WTC11 (cell line): ENCODE data around the gene CTSA. TPM values are rescaled to one million over a fixed set of nuclear protein-coding genes. Genes with fewer than 3 reads are reported as not detected.
A peak's percentile ranks its signal among the peaks of the same experiment; 100 is the strongest.

ENCODE experiments used
- ATAC-seq: fragments of 200-7000 bp; cut with Tn5 transposase; 2 replicates; pipeline ENCODE4 v1.10.0; 2021; ENCODE audit warnings: mild to moderate bottlenecking, moderate library complexity
- CTCF ChIA-PET: fragments of 300-600 bp; sonication (Branson Sonifier 250); formaldehyde crosslinking; loops from one replicate; lab custom pipeline; 2021; ENCODE audit warnings: antibody characterized with exemption; lab: Charles Lee
- POLR2A ChIA-PET: fragments of 350-600 bp; sonication (Branson Sonifier 250); formaldehyde crosslinking; loops from one replicate; lab custom pipeline; 2021; ENCODE audit warnings: antibody characterized with exemption; lab: Charles Lee
- DNase-seq: peaks from one replicate; pipeline ENCODE4 v3.0.0; 2021; ENCODE audit warnings: low spot score
- H3K27ac Mint-ChIP-seq: 2 replicates; pipeline ENCODE4 v1.8.0; 2021; ENCODE audit warnings: mixed read lengths
- H3K27me3 Mint-ChIP-seq: 2 replicates; pipeline ENCODE4 v1.8.0; 2021; ENCODE audit warnings: low read depth, mild to moderate bottlenecking, moderate library complexity, mixed read lengths
- H3K36me3 Mint-ChIP-seq: 2 replicates; pipeline ENCODE4 v1.8.0; 2021; ENCODE audit warnings: mixed read lengths
- H3K4me1 Mint-ChIP-seq: 2 replicates; pipeline ENCODE4 v1.8.0; 2022; ENCODE audit warnings: mixed read lengths
- H3K4me3 Mint-ChIP-seq: 2 replicates; pipeline ENCODE4 v1.8.0; 2021; ENCODE audit warnings: mild to moderate bottlenecking, moderate library complexity, mixed read lengths
- H3K9me3 Mint-ChIP-seq: 2 replicates; pipeline ENCODE4 v1.8.0; 2021; ENCODE audit warnings: mixed read lengths
- ATF6 ChIP-seq: sonication (generic); formaldehyde crosslinking; IDR thresholded peaks from 2 replicates; pipeline ENCODE4 v1.8.1; 2023; ENCODE audit warnings: mild to moderate bottlenecking, missing genetic modification reagents
- ELF4 ChIP-seq: sonication (generic); formaldehyde crosslinking; IDR thresholded peaks from 2 replicates; pipeline ENCODE4 v1.8.1; 2022; ENCODE audit warnings: low read depth, mild to moderate bottlenecking, moderate library complexity, missing genetic modification reagents
- FOXK1 ChIP-seq: sonication (generic); formaldehyde crosslinking; IDR thresholded peaks from 2 replicates; pipeline ENCODE4 v1.8.0; 2022; ENCODE audit warnings: mild to moderate bottlenecking, moderate library complexity, missing genetic modification reagents
- FOXP1 ChIP-seq: sonication (generic); formaldehyde crosslinking; IDR thresholded peaks from 2 replicates; pipeline ENCODE4 v1.8.0; 2022; ENCODE audit warnings: missing genetic modification reagents, mild to moderate bottlenecking, moderate library complexity, borderline replicate concordance
- GABPB1 ChIP-seq: sonication (generic); formaldehyde crosslinking; IDR thresholded peaks from 2 replicates; pipeline ENCODE4 v1.8.1; 2023; ENCODE audit warnings: mild to moderate bottlenecking, missing genetic modification reagents
- IRF2 ChIP-seq: sonication (generic); formaldehyde crosslinking; IDR thresholded peaks from 2 replicates; pipeline ENCODE4 v1.8.0; 2022; ENCODE audit warnings: low read depth, missing genetic modification reagents, borderline replicate concordance
- KAT7 ChIP-seq: sonication (generic); formaldehyde crosslinking; IDR thresholded peaks from 2 replicates; pipeline ENCODE4 v1.8.1; 2023; ENCODE audit warnings: missing genetic modification reagents, mild to moderate bottlenecking, borderline replicate concordance
- NR3C1 ChIP-seq: sonication (generic); formaldehyde crosslinking; conservative IDR thresholded peaks from 2 replicates; pipeline ENCODE4 v1.8.1; 2023; ENCODE audit warnings: low read depth, mild to moderate bottlenecking, missing genetic modification reagents
- RELA ChIP-seq: sonication (generic); formaldehyde crosslinking; IDR thresholded peaks from 2 replicates; pipeline ENCODE4 v1.8.1; 2022; ENCODE audit warnings: missing genetic modification reagents, mild to moderate bottlenecking, borderline replicate concordance
- USF1 ChIP-seq: sonication (generic); formaldehyde crosslinking; IDR thresholded peaks from 2 replicates; pipeline ENCODE4 v1.8.0; 2022; ENCODE audit warnings: mild to moderate bottlenecking, missing genetic modification reagents
- ZNF232 ChIP-seq: sonication (generic); formaldehyde crosslinking; IDR thresholded peaks from 2 replicates; pipeline ENCODE4 v1.8.0; 2022; ENCODE audit warnings: mild to moderate bottlenecking, missing genetic modification reagents
- ZNF317 ChIP-seq: sonication (generic); formaldehyde crosslinking; IDR thresholded peaks from 2 replicates; pipeline ENCODE4 v1.8.1; 2023; ENCODE audit warnings: low read depth, mild to moderate bottlenecking, moderate library complexity, missing genetic modification reagents, borderline replicate concordance
- ZNF416 ChIP-seq: fragments of 250-450 bp; sonication (Bioruptor Pico); IDR thresholded peaks from 2 replicates; pipeline ENCODE4 v1.9.0; 2021; ENCODE audit warnings: mild to moderate bottlenecking, inconsistent platforms
- ZNF671 ChIP-seq: fragments of 250-450 bp; sonication (Bioruptor Pico); IDR thresholded peaks from 2 replicates; pipeline ENCODE4 v1.8.0; 2021; ENCODE audit warnings: mild to moderate bottlenecking
- total RNA-seq: library from RNA; stranded (reverse); gene quantifications from 3 replicates; pipeline ENCODE4 v1.2.3, GENCODE V29; 2021
- TF ChIP-seq, protein P1 (sequence below): fragments of 250-450 bp; sonication (Bioruptor Pico); IDR thresholded peaks from 2 replicates; pipeline ENCODE4 v1.9.0; 2021; ENCODE audit warnings: moderate library complexity, mild to moderate bottlenecking, inconsistent platforms, borderline replicate concordance
- TF ChIP-seq, protein P2 (sequence below): fragments of 250-450 bp; sonication (Bioruptor Pico); IDR thresholded peaks from 2 replicates; pipeline ENCODE4 v1.9.0; 2021; ENCODE audit warnings: mild to moderate bottlenecking
- TF ChIP-seq, protein P3 (sequence below): sonication (generic); formaldehyde crosslinking; IDR thresholded peaks from 2 replicates; pipeline ENCODE4 v1.8.0; 2022; ENCODE audit warnings: mild to moderate bottlenecking, missing genetic modification reagents
- TF ChIP-seq, protein P4 (sequence below): sonication (generic); formaldehyde crosslinking; IDR thresholded peaks from 2 replicates; pipeline ENCODE4 v1.8.1; 2023; ENCODE audit warnings: mild to moderate bottlenecking, moderate library complexity, missing genetic modification reagents

Gene CTSA
- total RNA-seq, 1 experiment from 2014 or later: 48.3 TPM

DNA sequence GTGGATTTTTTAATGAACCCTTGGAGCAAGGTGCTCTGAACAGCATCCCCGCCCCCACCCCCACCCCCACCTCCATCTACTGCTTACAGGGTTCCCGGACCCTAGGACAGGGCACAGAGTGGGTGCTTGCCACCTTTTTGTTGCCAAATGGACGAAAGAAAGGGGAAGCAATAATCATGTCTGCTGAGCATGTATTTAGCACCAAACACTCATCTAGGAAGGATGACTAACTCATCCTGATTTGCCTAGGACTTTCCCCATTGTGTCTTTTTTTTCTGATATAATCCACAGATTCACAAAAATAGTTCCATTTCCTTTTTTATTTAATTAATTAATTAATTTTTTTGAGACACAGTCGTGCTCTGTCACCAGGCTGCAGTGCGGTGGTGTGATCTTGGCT lies 22.0 kb downstream of the CTSA start:
- CTCF ChIA-PET: no interaction called here
- DNase-seq: no peak
- Mint-ChIP-seq H3K9me3 (no peaks in the 10 kb centered on the region), H3K27ac (no peak overlapping the region), H3K4me3 (peak overlapping the region; percentile 25; the same call in 1 of the 2 replicates), H3K36me3 (peaks cover 14% of the 10 kb centered on the region), H3K4me1 (peaks cover 14% of the 10 kb centered on the region), H3K27me3 (0 out of 2 replicates have a peak, but pooled peaks cover 3% of the 10 kb centered on the region)
- no peak for TF ChIP-seq ELF4 (CRISPR knock-in tag)
- TF ChIP-seq, protein P1, sequence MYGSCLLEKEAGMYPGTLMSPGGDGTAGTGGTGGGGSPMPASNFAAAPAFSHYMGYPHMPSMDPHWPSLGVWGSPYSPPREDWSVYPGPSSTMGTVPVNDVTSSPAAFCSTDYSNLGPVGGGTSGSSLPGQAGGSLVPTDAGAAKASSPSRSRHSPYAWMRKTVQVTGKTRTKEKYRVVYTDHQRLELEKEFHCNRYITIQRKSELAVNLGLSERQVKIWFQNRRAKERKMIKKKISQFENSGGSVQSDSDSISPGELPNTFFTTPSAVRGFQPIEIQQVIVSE: no peak
- TF ChIP-seq IRF2 (CRISPR knock-in tag): no peak
- TF ChIP-seq ZNF671 (CRISPR knock-in tag): no peak
- POLR2A ChIA-PET: no interaction called here
- no peak for ATAC-seq

DNA sequence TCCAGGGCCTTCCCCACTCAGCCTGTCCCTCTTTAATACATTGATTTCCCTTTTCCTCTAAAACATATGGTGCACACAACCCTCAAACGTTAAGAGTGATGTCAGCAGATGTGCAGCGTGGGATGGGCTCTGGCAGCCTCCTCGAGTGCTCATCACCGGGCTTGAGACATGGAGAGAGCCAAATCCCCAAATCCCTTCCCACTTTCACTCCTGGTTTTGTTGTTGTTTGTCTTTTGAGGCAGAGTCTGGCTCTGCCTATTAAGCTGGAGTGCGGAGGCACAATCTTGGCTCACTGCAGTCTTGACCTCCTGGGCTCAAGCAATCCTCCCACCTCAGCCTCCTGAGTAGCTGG lies 26.6 kb downstream of the CTSA start:
- DNase-seq (no peak), ATAC-seq (no peak)
- CTCF ChIA-PET: interaction anchor here (0.8 kb wide), 1 partner anchor 52 kb away, joined by 3 read pairs; no protein-coding TSS in a partner anchor
- Mint-ChIP-seq H3K9me3 (no peaks in the 10 kb centered on the region), H3K27me3 (0 out of 2 replicates have a peak, but pooled peaks cover 3% of the 10 kb centered on the region), H3K36me3 (no peaks in the 10 kb centered on the region)
- POLR2A ChIA-PET: no interaction called here
- TF ChIP-seq ZNF317 (no peak), RELA (CRISPR knock-in tag) (no peak), ATF6 (CRISPR knock-in tag) (no peak), NR3C1 (CRISPR knock-in tag) (no peak), IRF2 (CRISPR knock-in tag) (no peak), GABPB1 (CRISPR knock-in tag) (no peak), ZNF232 (CRISPR knock-in tag) (no peak)
- TF ChIP-seq, protein P2, sequence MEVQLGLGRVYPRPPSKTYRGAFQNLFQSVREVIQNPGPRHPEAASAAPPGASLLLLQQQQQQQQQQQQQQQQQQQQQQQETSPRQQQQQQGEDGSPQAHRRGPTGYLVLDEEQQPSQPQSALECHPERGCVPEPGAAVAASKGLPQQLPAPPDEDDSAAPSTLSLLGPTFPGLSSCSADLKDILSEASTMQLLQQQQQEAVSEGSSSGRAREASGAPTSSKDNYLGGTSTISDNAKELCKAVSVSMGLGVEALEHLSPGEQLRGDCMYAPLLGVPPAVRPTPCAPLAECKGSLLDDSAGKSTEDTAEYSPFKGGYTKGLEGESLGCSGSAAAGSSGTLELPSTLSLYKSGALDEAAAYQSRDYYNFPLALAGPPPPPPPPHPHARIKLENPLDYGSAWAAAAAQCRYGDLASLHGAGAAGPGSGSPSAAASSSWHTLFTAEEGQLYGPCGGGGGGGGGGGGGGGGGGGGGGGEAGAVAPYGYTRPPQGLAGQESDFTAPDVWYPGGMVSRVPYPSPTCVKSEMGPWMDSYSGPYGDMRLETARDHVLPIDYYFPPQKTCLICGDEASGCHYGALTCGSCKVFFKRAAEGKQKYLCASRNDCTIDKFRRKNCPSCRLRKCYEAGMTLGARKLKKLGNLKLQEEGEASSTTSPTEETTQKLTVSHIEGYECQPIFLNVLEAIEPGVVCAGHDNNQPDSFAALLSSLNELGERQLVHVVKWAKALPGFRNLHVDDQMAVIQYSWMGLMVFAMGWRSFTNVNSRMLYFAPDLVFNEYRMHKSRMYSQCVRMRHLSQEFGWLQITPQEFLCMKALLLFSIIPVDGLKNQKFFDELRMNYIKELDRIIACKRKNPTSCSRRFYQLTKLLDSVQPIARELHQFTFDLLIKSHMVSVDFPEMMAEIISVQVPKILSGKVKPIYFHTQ (CRISPR knock-in tag): no peak
- TF ChIP-seq, all 79 proteins: peak for 0
- H3K4me3 Mint-ChIP-seq: no peak overlapping the region
- no peak overlapping the region for H3K27ac Mint-ChIP-seq
- H3K4me1 Mint-ChIP-seq: peaks cover 7% of the 10 kb centered on the region; the same call in 1 of the 2 replicates

DNA sequence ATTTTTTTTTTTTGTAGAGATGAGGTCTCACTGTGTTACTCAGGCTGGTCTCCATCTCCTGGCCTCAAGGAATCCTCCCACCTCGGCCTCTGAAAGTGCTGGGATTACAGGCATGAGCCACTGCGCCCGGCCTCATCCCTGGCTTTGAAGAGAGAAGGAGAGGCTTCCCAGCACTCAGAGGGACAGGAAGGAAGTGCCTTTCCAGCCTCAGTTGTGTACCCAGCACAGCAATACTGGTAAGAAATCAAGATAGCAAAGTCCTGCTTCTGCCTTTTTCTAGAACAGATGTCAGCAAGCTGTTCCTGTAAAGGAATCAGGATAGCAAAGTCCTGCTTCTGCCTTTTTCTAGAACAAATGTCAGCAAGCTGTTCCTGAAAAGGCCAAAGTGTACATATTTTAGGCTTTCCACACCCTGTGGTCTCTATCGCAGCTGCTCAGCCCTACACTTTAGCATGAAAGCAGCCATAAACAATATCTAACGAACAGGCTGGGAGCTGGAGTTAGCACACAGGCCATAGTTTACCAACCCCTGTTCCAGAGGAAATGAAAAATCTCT lies 27.1 kb downstream of the CTSA start:
- ATAC-seq (no peak), DNase-seq (no peak)
- Mint-ChIP-seq H3K9me3 (no peaks in the 10 kb centered on the region), H3K4me3 (no peak overlapping the region), H3K27ac (no peak overlapping the region), H3K27me3 (0 out of 2 replicates have a peak, but pooled peaks cover 3% of the 10 kb centered on the region), H3K4me1 (peaks cover 7% of the 10 kb centered on the region; the same call in 1 of the 2 replicates), H3K36me3 (no peaks in the 10 kb centered on the region)
- CTCF ChIA-PET: interaction anchor here (0.8 kb wide), 1 partner anchor 52 kb away, joined by 3 read pairs; no protein-coding TSS in a partner anchor
- POLR2A ChIA-PET: no interaction called here
- TF ChIP-seq, protein P3, sequence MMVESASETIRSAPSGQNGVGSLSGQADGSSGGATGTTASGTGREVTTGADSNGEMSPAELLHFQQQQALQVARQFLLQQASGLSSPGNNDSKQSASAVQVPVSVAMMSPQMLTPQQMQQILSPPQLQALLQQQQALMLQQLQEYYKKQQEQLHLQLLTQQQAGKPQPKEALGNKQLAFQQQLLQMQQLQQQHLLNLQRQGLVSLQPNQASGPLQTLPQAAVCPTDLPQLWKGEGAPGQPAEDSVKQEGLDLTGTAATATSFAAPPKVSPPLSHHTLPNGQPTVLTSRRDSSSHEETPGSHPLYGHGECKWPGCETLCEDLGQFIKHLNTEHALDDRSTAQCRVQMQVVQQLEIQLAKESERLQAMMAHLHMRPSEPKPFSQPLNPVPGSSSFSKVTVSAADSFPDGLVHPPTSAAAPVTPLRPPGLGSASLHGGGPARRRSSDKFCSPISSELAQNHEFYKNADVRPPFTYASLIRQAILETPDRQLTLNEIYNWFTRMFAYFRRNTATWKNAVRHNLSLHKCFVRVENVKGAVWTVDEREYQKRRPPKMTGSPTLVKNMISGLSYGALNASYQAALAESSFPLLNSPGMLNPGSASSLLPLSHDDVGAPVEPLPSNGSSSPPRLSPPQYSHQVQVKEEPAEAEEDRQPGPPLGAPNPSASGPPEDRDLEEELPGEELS: no peak
- no peak for TF ChIP-seq USF1 (CRISPR knock-in tag)
- no peak for TF ChIP-seq FOXP1 (CRISPR knock-in tag)
- TF ChIP-seq FOXK1 (CRISPR knock-in tag): no peak
- TF ChIP-seq, protein P4, sequence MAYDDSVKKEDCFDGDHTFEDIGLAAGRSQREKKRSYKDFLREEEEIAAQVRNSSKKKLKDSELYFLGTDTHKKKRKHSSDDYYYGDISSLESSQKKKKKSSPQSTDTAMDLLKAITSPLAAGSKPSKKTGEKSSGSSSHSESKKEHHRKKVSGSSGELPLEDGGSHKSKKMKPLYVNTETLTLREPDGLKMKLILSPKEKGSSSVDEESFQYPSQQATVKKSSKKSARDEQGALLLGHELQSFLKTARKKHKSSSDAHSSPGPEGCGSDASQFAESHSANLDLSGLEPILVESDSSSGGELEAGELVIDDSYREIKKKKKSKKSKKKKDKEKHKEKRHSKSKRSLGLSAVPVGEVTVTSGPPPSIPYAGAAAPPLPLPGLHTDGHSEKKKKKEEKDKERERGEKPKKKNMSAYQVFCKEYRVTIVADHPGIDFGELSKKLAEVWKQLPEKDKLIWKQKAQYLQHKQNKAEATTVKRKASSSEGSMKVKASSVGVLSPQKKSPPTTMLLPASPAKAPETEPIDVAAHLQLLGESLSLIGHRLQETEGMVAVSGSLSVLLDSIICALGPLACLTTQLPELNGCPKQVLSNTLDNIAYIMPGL (CRISPR knock-in tag): no peak
- TF ChIP-seq, protein P1: no peak
- TF ChIP-seq KAT7: no peak
- no peak for TF ChIP-seq ZNF416 (CRISPR knock-in tag)
